Thoracic aorta (tissue), 2 donors: ENCODE results near the gene C17orf50. TPM values are rescaled to one million over a fixed set of nuclear protein-coding genes. Genes with fewer than 3 reads are reported as not detected.

ENCODE experiments used
- ATAC-seq: fragments of 150-250 bp; one replicate; pipeline ENCODE4 v1.8.0; 2017; ENCODE audit warnings: low read depth; ENCODE audit not compliant: insufficient number of reproducible peaks, low FRiP score
- DNase-seq: peaks from one replicate; pipeline ENCODE4 v3.0.0-alpha.2; 2020; ENCODE audit warnings: low spot score
- H3K27ac ChIP-seq, 2 donors: fragments of 200-600 bp; sonication (generic); 1 replicate in 1 of 2; 2 replicates in 1 of 2; pipeline ENCODE4 v1.5.1; 2016; ENCODE audit warnings: mild to moderate bottlenecking in 2 of 2, moderate library complexity in 2 of 2
- H3K27me3 ChIP-seq: fragments of 200-600 bp; sonication (generic); replicated peaks from 2 replicates; pipeline ENCODE4 v1.6.0; 2016; ENCODE audit warnings: mild to moderate bottlenecking; ENCODE audit not compliant: insufficient read depth
- H3K36me3 ChIP-seq: fragments of 200-600 bp; sonication (generic); one replicate; pipeline ENCODE4 v1.5.1; 2016
- H3K4me1 ChIP-seq, 2 donors: fragments of 200-600 bp; sonication (generic); 1 replicate in 1 of 2; 2 replicates in 1 of 2; pipeline versions ENCODE4 v1.5.1 to v1.6.0; 2016; ENCODE audit warnings: low read depth in 2 of 2, mild to moderate bottlenecking in 1 of 2; ENCODE audit not compliant: control insufficient read depth in 1 of 2
- H3K4me3 ChIP-seq: fragments of 200-600 bp; sonication (generic); 2 replicates; pipeline ENCODE4 v1.5.1; 2016; ENCODE audit warnings: mild to moderate bottlenecking
- H3K9me3 ChIP-seq: fragments of 200-600 bp; sonication (generic); 2 replicates; pipeline ENCODE4 v1.5.1; 2016
- CTCF ChIP-seq: fragments of 200-600 bp; sonication (generic); IDR thresholded peaks from one replicate; pipeline ENCODE4 v1.5.1; 2019; ENCODE audit warnings: antibody characterized with exemption
- total RNA-seq, 2 donors: library from RNA; depleted of rRNA; stranded (reverse); fragments of >200 nt; gene quantifications; one replicate each; pipeline versions ENCODE4 v1.1.0 to v1.2.3, GENCODE V29; 2016

Gene C17orf50
- total RNA-seq, 2 donors from 2014 or later = not detected

- Histone ChIP-seq H3K9me3 (no peaks in the 10 kb centered on the region), H3K27me3 (no peaks in the 10 kb centered on the region), H3K27ac (no peak overlapping the region), H3K4me1 (peaks cover 0 to 19% of the 10 kb centered on the region in 2 donors), H3K4me3 (no peak overlapping the region), H3K36me3 (peaks cover 18% of the 10 kb centered on the region)
- no peak for DNase-seq
- no peak for TF ChIP-seq CTCF
- ATAC-seq = no peak
Observed at GRCh38 chr17:35725802-35726126, 34.9 kb upstream of the C17orf50 start.

- Histone ChIP-seq H3K9me3 (no peaks in the 10 kb centered on the region), H3K27me3 (no peaks in the 10 kb centered on the region), H3K36me3 (peaks cover 18% of the 10 kb centered on the region), H3K27ac (no peak overlapping the region), H3K4me3 (no peak overlapping the region), H3K4me1 (peaks cover 5 to 25% of the 10 kb centered on the region in 2 donors)
- no peak for ATAC-seq
- no peak for TF ChIP-seq CTCF
- DNase-seq = no peak
Observed at GRCh38 chr17:35726127-35726952, 34.3 kb upstream of the C17orf50 start.

- no peak for TF ChIP-seq CTCF
- Histone ChIP-seq H3K27me3 (no peaks in the 10 kb centered on the region), H3K9me3 (no peaks in the 10 kb centered on the region), H3K27ac (no peak overlapping the region), H3K4me3 (no peak overlapping the region), H3K4me1 (peaks cover 5 to 25% of the 10 kb centered on the region in 2 donors), H3K36me3 (peaks cover 18% of the 10 kb centered on the region)
- DNase-seq (no peak), ATAC-seq (no peak)
Observed at GRCh38 chr17:35726953-35727460, 33.7 kb upstream of the C17orf50 start.

GRCh38 chr17:35727635-35728034 lies 33.1 kb upstream of the C17orf50 start:
- H3K4me1 ChIP-seq = peaks cover 5 to 30% of the 10 kb centered on the region in 2 donors
- H3K27me3 ChIP-seq = no peaks in the 10 kb centered on the region
- H3K9me3 ChIP-seq = no peaks in the 10 kb centered on the region
- peaks cover 18% of the 10 kb centered on the region for H3K36me3 ChIP-seq
- H3K4me3 ChIP-seq = no peak overlapping the region
- DNase-seq (no peak), ATAC-seq (no peak)
- TF ChIP-seq CTCF = no peak
- H3K27ac ChIP-seq = no peak overlapping the region

- DNase-seq (no peak), ATAC-seq (no peak)
- no peak overlapping the region for H3K4me3 ChIP-seq
- H3K9me3 ChIP-seq = no peaks in the 10 kb centered on the region
- H3K27ac ChIP-seq = no peak overlapping the region
- peaks cover 5 to 32% of the 10 kb centered on the region in 2 donors for H3K4me1 ChIP-seq
- TF ChIP-seq CTCF = no peak
- H3K36me3 ChIP-seq = peaks cover 14% of the 10 kb centered on the region
- H3K27me3 ChIP-seq = no peaks in the 10 kb centered on the region
Observed at GRCh38 chr17:35728551-35728950, 32.1 kb upstream of the C17orf50 start.
